ENCODE measurements around the gene CYP46A1.

CYP46A1 gene

DNA sequence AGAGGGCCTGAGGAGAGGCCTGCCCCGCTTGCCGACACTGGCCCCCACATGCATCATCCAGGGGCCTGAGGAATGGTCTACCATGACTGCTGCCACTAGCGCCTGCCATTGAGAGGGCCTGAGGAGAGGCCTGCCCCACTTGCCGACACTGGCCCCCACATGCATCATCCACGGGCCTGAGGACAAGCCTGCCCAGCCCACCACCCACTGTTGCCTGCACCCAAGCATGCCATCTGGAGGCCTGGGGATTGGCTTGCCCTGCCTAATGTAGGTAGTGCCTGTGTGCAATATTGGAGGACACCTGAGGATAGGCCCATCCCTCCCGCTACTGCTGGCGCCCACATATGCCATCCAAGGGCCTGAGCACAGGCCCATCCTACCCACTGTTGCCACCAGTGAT lies 24.4 kb downstream of the CYP46A1 start:
- no peak for DNase-seq

DNA sequence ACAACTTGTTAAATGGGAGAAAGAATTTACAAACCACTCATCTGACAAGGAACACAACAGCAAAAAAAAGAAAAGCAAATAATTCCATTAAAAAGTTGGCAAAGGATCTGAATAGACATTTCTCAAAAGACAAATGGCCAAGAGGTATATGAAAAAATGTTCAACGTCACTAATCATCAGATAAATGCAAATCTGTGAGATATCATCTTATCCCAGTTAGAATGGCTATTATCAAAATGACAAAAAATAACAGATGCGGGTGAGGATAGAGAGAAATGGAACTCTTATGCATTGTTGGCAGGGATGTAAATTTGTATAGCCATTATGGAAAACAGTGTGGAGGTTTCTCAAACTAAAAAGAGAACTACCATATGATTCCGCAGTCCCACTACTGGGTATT lies 29.9 kb downstream of the CYP46A1 start:
- no peak for DNase-seq

DNA sequence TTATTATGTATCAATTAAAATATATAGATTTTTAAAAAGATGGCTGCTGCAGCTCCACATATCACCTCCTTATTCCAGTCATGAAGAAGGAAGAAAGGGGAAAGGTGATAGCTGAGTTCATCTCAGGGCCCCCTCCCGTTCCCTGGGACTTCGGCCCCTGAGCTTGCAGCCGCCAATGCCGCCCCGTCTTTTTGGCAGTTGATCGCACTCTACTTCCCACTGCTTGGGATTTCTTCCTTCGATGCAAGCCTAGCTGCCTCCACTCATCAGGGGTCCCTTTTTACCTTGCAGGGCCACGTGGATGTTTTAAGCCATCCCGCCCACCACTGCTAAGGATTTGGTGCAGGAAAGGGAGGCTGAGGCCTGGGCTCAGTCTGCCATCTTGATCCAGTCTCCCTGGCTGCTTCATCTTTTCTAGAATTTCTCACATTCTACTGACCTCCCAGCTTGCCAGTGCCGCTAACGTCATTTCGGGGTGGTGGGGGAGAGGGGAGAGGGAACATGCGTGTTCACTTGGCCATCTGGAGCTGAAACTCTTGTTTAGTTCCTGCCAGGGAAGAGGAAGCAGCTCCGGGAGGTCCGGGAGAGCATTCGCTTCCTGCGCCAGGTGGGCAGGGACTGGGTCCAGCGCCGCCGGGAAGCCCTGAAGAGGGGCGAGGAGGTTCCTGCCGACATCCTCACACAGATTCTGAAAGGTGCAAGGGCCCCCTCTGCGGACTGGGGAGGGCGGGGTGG lies 31.3 kb downstream of the CYP46A1 start:
- DNase-seq = no peak

DNA sequence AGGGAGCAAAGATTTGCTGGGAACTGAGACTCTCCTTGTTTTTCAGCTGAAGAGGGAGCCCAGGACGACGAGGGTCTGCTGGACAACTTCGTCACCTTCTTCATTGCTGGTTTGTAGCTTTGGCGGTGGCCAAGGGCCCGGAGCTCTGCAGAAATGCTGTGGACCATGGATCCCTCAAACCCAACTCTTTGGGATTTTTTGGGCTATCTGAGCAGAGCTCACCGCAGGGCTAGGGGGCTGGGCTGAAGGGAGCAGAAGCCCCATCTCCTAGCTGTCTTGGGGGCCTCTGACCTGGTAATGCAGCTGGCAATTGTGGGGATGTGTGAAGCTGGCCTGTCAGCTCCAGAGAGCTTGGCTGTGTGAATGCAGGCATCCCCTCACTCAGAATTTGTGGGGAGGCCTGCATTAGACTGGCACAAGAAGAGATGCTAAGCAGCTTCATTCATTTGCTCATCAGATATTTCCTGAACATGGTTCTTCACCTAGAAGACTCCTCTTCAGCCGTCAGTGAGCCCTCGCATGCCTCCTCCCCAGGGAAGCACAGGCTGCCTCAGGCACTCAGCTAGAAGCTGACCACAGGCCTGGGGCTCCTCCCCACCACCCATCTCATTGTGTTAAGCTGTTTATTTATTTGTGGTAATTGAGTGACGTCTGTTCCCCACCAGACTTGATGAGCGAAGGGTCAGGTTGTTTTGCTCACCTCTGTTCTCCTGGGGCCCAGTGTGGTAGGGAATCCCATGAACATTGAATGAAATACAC lies 32.2 kb downstream of the CYP46A1 start:
- no peak for DNase-seq

GRCh38 chr14:99716850-99717681 lies 33.0 kb downstream of the CYP46A1 start:
- no peak for DNase-seq

GRCh38 chr14:99717682-99718013 lies 33.5 kb downstream of the CYP46A1 start:
- no peak for DNase-seq

DNA sequence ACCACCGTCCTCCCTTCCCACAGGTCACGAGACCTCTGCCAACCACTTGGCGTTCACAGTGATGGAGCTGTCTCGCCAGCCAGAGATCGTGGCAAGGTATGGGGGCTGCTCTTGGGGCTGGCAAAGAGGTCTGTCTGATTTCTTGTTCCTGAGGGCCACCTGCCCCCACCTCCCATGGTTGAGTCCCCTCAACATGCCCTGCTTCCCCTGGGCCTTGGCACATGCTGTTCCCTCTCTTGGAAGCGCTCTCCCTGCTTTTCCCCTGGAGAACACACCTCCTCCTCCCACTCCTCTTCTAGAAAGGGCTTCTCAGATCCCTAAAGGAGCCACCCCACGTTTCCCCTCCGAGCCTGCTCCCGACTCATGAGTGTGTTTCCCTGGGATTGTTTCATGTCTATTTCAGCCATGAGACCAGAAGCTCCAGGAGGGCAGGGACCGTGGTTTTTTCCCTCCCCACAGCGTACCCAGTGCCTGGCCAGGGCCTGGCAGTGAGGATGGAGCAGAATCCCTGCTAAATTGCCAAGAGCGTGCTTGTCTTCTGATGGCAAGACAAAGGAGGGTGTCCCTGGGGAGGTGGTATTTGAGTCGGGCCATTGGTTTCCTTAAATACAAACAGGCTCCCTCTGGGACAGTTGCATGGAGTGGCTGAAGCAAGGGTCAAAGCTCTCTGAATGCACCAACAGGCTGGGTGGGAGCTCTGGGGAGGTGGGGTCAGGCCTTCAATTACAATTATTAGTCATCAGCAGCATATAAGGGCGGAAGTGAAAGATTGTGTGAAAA lies 34.1 kb downstream of the CYP46A1 start:
- DNase-seq = no peak

GRCh38 chr14:99718811-99719192 lies 34.7 kb downstream of the CYP46A1 start:
- no peak for DNase-seq

- no peak for DNase-seq
These were observed 37.1 kb downstream of the CYP46A1 start for GRCh38 chr14:99720941-99721791.

DNA sequence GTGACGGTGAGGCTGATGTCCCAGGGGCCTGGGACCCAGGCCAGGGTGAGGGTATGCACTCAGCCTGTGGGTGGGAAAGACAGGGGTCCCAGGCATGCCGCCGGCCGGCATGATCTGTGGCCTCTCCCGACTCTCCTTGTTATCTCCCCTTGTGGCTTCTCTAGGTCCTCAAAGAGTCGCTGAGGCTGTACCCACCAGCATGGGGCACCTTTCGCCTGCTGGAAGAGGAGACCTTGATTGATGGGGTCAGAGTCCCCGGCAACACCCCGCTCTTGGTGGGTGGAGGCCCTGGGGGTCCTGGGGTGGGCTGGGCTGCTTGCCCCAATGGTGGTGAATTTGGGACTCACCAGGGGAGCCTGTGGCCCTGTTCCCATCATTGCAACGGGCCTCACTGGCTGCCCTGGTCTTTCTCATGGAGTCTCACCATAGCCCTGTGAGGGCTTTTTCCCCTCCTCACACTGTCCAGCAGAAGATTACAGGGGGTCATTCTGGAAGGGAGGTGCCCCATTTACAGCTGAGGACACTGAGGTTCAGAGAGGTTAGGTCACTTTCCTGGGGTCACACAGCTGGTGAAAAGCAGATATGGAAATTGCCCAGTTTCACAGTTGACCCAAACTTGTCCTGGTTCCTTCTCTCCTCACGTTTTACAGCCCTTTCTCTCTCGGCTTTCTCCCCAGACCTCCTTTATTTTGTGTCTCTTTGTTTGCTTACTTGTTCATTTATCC lies 37.9 kb downstream of the CYP46A1 start:
- no peak for DNase-seq

- no peak for DNase-seq
These were observed 38.6 kb downstream of the CYP46A1 start for GRCh38 chr14:99722741-99723140.

DNA sequence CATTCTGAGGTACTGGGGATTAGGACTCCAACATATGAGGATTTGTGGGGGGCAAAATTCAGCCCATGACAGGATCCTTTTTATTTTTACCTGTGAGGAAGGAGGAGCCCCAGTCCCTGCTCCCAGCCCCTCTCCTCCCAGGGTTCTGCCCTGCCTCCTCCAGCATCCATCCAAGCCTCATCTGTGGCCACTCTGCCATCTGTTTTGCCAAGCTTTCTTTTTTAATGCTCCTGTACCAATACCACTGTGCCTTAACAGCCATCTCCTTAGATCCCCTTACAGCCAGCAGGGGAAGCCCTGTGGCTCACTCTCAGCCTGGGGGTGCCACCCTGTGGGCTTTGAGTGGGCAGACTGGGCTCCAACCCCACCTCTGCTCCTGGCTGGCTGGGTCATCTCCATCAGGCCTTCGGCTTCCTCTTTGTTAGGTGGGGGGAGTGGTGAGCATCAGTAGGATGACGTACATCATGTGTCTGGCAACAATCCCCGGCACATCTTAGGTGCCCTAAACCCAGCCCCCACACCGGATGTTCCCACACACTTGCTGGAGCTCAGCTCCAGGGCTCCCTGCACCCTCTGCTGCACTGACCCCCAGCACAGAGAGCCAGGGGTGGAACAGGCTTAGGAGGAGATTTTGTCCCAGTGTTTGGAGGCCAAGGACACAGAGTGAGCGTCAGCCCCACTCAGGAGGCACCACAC lies 40.2 kb downstream of the CYP46A1 start:
- DNase-seq = no peak

- no peak for DNase-seq
These were observed 41.1 kb downstream of the CYP46A1 start for GRCh38 chr14:99724939-99725773.

DNA sequence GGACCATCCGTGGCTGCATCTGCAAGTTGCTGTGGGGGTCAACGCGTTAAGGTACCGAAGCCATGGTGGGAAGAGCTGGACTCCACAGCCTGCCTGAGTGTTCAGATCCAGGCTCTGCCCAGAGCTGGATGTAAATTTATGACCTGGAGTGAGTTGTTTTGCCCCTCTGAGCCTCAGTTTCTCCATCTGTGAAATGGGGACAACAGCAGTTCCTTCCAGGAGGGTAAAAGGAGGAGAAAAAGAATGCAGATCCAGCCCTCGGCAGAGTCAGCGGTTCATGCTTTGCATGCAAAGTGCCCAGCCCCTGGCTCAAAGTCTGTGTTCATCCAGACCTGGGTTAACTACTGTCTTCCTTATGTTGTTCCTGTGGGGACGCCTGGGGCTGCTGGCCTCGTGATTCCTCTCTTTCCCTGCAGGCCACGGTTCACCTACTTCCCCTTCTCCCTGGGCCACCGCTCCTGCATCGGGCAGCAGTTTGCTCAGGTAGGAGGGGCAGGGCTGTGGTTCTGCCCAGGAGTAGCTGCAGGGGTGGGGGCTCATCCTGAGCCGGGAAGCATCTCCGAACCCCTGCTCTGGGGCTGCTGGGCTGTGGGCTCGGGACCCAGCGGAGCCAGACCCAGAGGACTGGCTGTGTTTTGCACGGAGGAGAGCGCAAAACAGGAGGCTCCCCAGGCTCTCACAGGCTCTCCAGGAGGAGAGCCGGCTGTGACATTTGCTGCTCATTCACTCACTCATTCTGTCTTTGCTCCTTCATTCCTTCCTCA lies 41.9 kb downstream of the CYP46A1 start:
- no peak for DNase-seq

- no peak for DNase-seq
These were observed 42.5 kb downstream of the CYP46A1 start for GRCh38 chr14:99726538-99727095.

GRCh38 chr14:99727096-99727870 lies 43.2 kb downstream of the CYP46A1 start:
- DNase-seq = no peak
